B cell (primary cell): Measurements from ENCODE around the gene RBM39. TPM values are rescaled to one million over a fixed set of nuclear protein-coding genes. Genes with fewer than 3 reads are reported as not detected.

ENCODE experiments used
- ATAC-seq: fragments of 200-7000 bp; cut with Tn5 transposase; one replicate; pipeline ENCODE4 v1.10.0; 2021; ENCODE audit warnings: low read depth, mild to moderate bottlenecking, moderate number of reproducible peaks, moderate library complexity
- CTCF ChIA-PET: fragments of 350-600 bp; sonication (Branson Sonifier 250); formaldehyde crosslinking; loops from one replicate; lab custom pipeline; 2021; ENCODE audit warnings: antibody characterized with exemption, inconsistent platforms; lab: Charles Lee
- POLR2A ChIA-PET: fragments of 350-600 bp; sonication (Branson Sonifier 250); formaldehyde crosslinking; loops from one replicate; lab custom pipeline; 2021; ENCODE audit warnings: antibody characterized with exemption; lab: Charles Lee
- DNase-seq: peaks from one replicate; pipeline ENCODE4 v3.0.0; 2013
- H2AFZ ChIP-seq: 2 replicates; pipeline ENCODE4 v1.6.1; 2012; ENCODE audit warnings: mild to moderate bottlenecking, low read depth, low read length; ENCODE audit not compliant: insufficient read depth, poor library complexity, severe bottlenecking
- H3K27ac ChIP-seq, 2 donors: 1 replicate in 1 of 2; 2 replicates in 1 of 2; pipeline ENCODE4 v1.5.1; 2012 to 2013; ENCODE audit warnings: low read length in 2 of 2, mild to moderate bottlenecking in 2 of 2, moderate library complexity in 1 of 2
- H3K27me3 ChIP-seq, 4 experiments: fragments of 200-600 bp in 1 of 4; sonication (generic) in 1 of 4; replicated peaks in 1 of 4; 1 replicate in 2 of 4; 2 replicates in 2 of 4; pipeline versions ENCODE4 v1.6.1 to v1.7.0; 2013 to 2016; ENCODE audit warnings: low read length in 3 of 4, mild to moderate bottlenecking in 2 of 4, mixed read lengths in 1 of 4, moderate library complexity in 1 of 4; ENCODE audit not compliant: insufficient read depth in 4 of 4, control insufficient read depth in 3 of 4; ENCODE audit errors: control extremely low read depth in 1 of 4
- H3K36me3 ChIP-seq, 2 experiments: replicated peaks in 1 of 2; 1 replicate in 1 of 2; 2 replicates in 1 of 2; pipeline versions ENCODE4 v1.6.1 to v1.7.1; 2013; ENCODE audit warnings: low read length in 1 of 2; ENCODE audit not compliant: insufficient read depth in 2 of 2, control insufficient read depth in 1 of 2; ENCODE audit errors: control extremely low read depth in 1 of 2, extremely low read depth in 1 of 2
- H3K4me1 ChIP-seq, 2 donors: fragments of 200-600 bp in 1 of 2; sonication (generic) in 1 of 2; 1 replicate in 1 of 2; 2 replicates in 1 of 2; pipeline versions ENCODE4 v1.5.1 to v1.6.1; 2013 to 2017; ENCODE audit warnings: low read length in 2 of 2; ENCODE audit not compliant: control insufficient read depth in 2 of 2, insufficient read depth in 2 of 2
- H3K4me2 ChIP-seq: replicated peaks from 2 replicates; pipeline ENCODE3; 2012; ENCODE audit warnings: mild to moderate bottlenecking, low read depth, low read length; ENCODE audit not compliant: poor library complexity, severe bottlenecking
- H3K4me3 ChIP-seq, 5 experiments: fragments of 200-600 bp in 1 of 5; sonication (generic) in 1 of 5; 1 replicate in 3 of 5; 2 replicates in 2 of 5; pipeline versions ENCODE4 v1.5.1 to v1.7.0; 2011 to 2016; ENCODE audit warnings: low read length in 4 of 5, mild to moderate bottlenecking in 4 of 5, low read depth in 2 of 5, control low read depth in 1 of 5, moderate library complexity in 1 of 5; ENCODE audit not compliant: insufficient read depth in 1 of 5; ENCODE audit errors: control extremely low read depth in 1 of 5, extremely low read depth in 1 of 5
- H3K79me2 ChIP-seq: fragments of 200-600 bp; sonication (generic); one replicate; pipeline ENCODE4 v1.6.0; 2016; ENCODE audit warnings: low read length; ENCODE audit not compliant: control insufficient read depth, insufficient read depth
- H3K9ac ChIP-seq: fragments of 200-600 bp; sonication (generic); 2 replicates; pipeline ENCODE4 v1.6.1; 2017; ENCODE audit warnings: mild to moderate bottlenecking, low read length, moderate library complexity
- H3K9me3 ChIP-seq, 3 donors: one replicate each; pipeline versions ENCODE4 v1.6.1 to v1.7.1; 2013; ENCODE audit warnings: low read length in 2 of 3; ENCODE audit not compliant: control insufficient read depth in 2 of 3, insufficient read depth in 1 of 3; ENCODE audit errors: control extremely low read depth in 1 of 3
- H4K20me1 ChIP-seq: 2 replicates; pipeline ENCODE4 v1.6.0; 2012; ENCODE audit warnings: mild to moderate bottlenecking, low read length; ENCODE audit not compliant: insufficient read depth, control insufficient read depth, poor library complexity, severe bottlenecking
- H3K27ac Mint-ChIP-seq: one replicate; pipeline ENCODE4 v1.8.0; 2021; ENCODE audit warnings: mixed read lengths
- H3K27me3 Mint-ChIP-seq: one replicate; pipeline ENCODE4 v1.8.0; 2021; ENCODE audit warnings: mixed read lengths
- H3K4me1 Mint-ChIP-seq: one replicate; pipeline ENCODE4 v1.8.0; 2021; ENCODE audit warnings: mixed read lengths
- H3K4me3 Mint-ChIP-seq: one replicate; pipeline ENCODE4 v1.8.0; 2021; ENCODE audit warnings: mixed read lengths
- H3K9me3 Mint-ChIP-seq: one replicate; pipeline ENCODE4 v1.8.0; 2022; ENCODE audit warnings: mixed read lengths; ENCODE audit not compliant: insufficient read depth
- CTCF ChIP-seq: fragments of 200-600 bp; IDR thresholded peaks from one replicate; pipeline ENCODE4 v1.8.0; 2022; ENCODE audit warnings: antibody characterized with exemption, mild to moderate bottlenecking
- EZH2 ChIP-seq: IDR thresholded peaks from 2 replicates; pipeline ENCODE4 v1.6.1; 2012; ENCODE audit warnings: borderline replicate concordance, low read depth, mild to moderate bottlenecking, moderate library complexity, low read length; ENCODE audit not compliant: insufficient read depth, poor library complexity, severe bottlenecking
- WGBS: methylation state at CpG from one replicate; pipeline ENCODE4 v1.1.5; 2013; ENCODE audit warnings: missing lambda C conversion rate; ENCODE audit not compliant: insufficient coverage; 5-methylcytosine and 5-hydroxymethylcytosine counted together
- intact Hi-C: fragments of 100-400 bp; cut with micrococcal nuclease; formaldehyde crosslinking; loops from one replicate; pipeline ENCODE4 v1.10.0; 2022
- polyA plus RNA-seq: library from polyadenylated mRNA; depleted of rRNA; stranded (reverse); fragments of >200 nt; gene quantifications from 2 replicates; pipeline ENCODE4 v1.2.3, GENCODE V29; 2012
- total RNA-seq, 2 donors: library from RNA; stranded (reverse); fragments of 120-200 nt in 1 of 2; gene quantifications; 1 replicate in 1 of 2; 2 replicates in 1 of 2; pipeline versions ENCODE4 v1.2.3 to v1.2.4, GENCODE V29; 2013 to 2022

Gene RBM39
- total and polyA plus RNA-seq, 2 donors (not counting 1 experiment from before 2014, with no cell fraction given), result 217 to 689 TPM

- Histone ChIP-seq H3K4me1 (peaks cover 27 to 32% of the 10 kb centered on the region in 2 donors), H3K27me3 (no peaks in the 10 kb centered on the region), H3K9me3 (no peaks in the 10 kb centered on the region), H3K27ac (no peak overlapping the region), H3K4me3 (no peak overlapping the region), H4K20me1 (peaks cover 5% of the 10 kb centered on the region), H3K9ac (no peak overlapping the region), H3K4me2 (no peak overlapping the region), H3K36me3 (peaks cover 0 to 22% of the 10 kb centered on the region in 2 experiments), H3K79me2 (peaks cover 40% of the 10 kb centered on the region), H2AFZ (no peak overlapping the region)
- Mint-ChIP-seq H3K4me1 (peaks cover 36% of the 10 kb centered on the region), H3K27ac (peak overlapping the region; percentile 59), H3K27me3 (no peaks in the 10 kb centered on the region), H3K4me3 (peak overlapping the region; percentile 23), H3K9me3 (no peaks in the 10 kb centered on the region)
- intact Hi-C loops, result loop anchor here (2.0 kb wide), 2 partner anchors 123 to 289 kb away; partner anchors contain the start of genes ERGIC3 and SCAND1
- TF ChIP-seq EZH2 (no peak), CTCF (no peak)
- ATAC-seq, result no peak
- POLR2A ChIA-PET, result interaction anchor here (0.6 to 3.7 kb wide), 4 partner anchors 9 to 77 kb away, joined by 4 to 38 read pairs (median 18); partner anchors contain the start of genes RBM39 and SPAG4
- DNase-seq, result no peak
- over 99% methylated on average over 12 of the region's 17 CpGs for WGBS
- CTCF ChIA-PET, result interaction anchor here (0.7 to 1.5 kb wide), 4 partner anchors 34 to 309 kb away, joined by 3 read pairs; partner anchors contain the start of genes NFS1, ROMO1 and SPAG4
These were observed 76.1 kb downstream of the RBM39 start for GRCh38 chr20:35665949-35666288.

- Histone ChIP-seq H3K27ac (peak within 1 kb of the TSS; percentile 96 to 97), H3K4me1 (peaks cover 39 to 42% of the 10 kb centered on the region in 2 donors), H3K27me3 (no peaks in the 10 kb centered on the region), H3K36me3 (peaks cover 0 to 10% of the 10 kb centered on the region in 2 experiments), H2AFZ (peak within 1 kb of the TSS; percentile 92), H3K4me2 (peak within 1 kb of the TSS; percentile 84), H3K9me3 (no peaks in the 10 kb centered on the region), H4K20me1 (peaks cover 5% of the 10 kb centered on the region), H3K79me2 (peaks cover 53% of the 10 kb centered on the region), H3K9ac (peak within 1 kb of the TSS; percentile 90), H3K4me3 (peak within 1 kb of the TSS; percentile 76 to 98 (median 90))
- ChIA-PET CTCF (interaction anchor here (0.6 to 1.8 kb wide), 5 partner anchors 25 to 219 kb away, joined by 3 to 6 read pairs (median 4); partner anchors contain the start of gene SPAG4), POLR2A (interaction anchor here (0.8 to 3.7 kb wide), 10 partner anchors 19 to 289 kb away, joined by 3 to 38 read pairs (median 4); partner anchors contain the start of genes ERGIC3, NFS1, PHF20 and RBM39)
- intact Hi-C loops, result loop anchor here (1.0 to 2.0 kb wide), 6 partner anchors 35 to 290 kb away; partner anchors contain the start of genes ERGIC3, NFS1, RBM39 and ROMO1
- no peaks in the 10 kb centered on the region for H3K27me3 Mint-ChIP-seq
- DNase-seq (peak; percentile 96), ATAC-seq (peak; percentile 77)
- H3K9me3 Mint-ChIP-seq, result no peaks in the 10 kb centered on the region
- WGBS, result 0% methylated on average over 59 of the region's 61 CpGs
- peak within 1 kb of the TSS; percentile 92 for H3K4me3 Mint-ChIP-seq
- no peak for TF ChIP-seq CTCF
- no peak for TF ChIP-seq EZH2
- H3K27ac Mint-ChIP-seq, result peak within 1 kb of the TSS; percentile 100
- H3K4me1 Mint-ChIP-seq, result peaks cover 48% of the 10 kb centered on the region
These were observed 77.4 kb downstream of the RBM39 start, which contains the start of the genes CPNE1 and RBM12 for GRCh38 chr20:35664466-35665206. Gene CPNE1, minus strand, starts transcription at chr20:35664900. Its CDS starts 31,977 bp downstream, at chr20:35632923. Gene RBM12, minus strand, starts transcription at chr20:35664900. Its CDS starts 9,578 bp downstream, at chr20:35655322.
